ENCODE results near the gene C17orf58. TPM values are rescaled to one million over a fixed set of nuclear protein-coding genes. Genes with fewer than 3 reads are reported as not detected.
"Not testable (repeated sequence)": the region's sequence is repeated elsewhere in the genome, so short reads cannot be mapped to it uniquely, and the experiment has no call there.

Gene C17orf58
- total and polyA plus RNA-seq, 2 of the 4 experiments (the other 2 are of a cell fraction), result 7.2 to 10.2 TPM

GRCh38 chr17:67960276-67960675, 36.0 kb downstream of the C17orf58 start:
- no CpG with 5 or more reads among the region's 3 CpGs for WGBS, 2 experiments (ENCODE audit: extremely low coverage in 2 of 2, insufficient read length in 1 of 2)

More at GRCh38 chr17:67960276-67960675, 36.0 kb downstream of the C17orf58 start:
- H2AK9ac ChIP-seq (replicated peaks; ENCODE audit: low read depth, low read length, poor library complexity); BruUV-seq (replicated peaks); H3K4me1 ChIP-seq (ENCODE audit: control insufficient read depth, insufficient read depth, low read length); H2BK15ac ChIP-seq (ENCODE audit: low read depth, low read length); dilution Hi-C loops (cut with HindIII; ENCODE audit: low sequenced_read_pairs, unreplicated experiment); POLR2A ChIA-PET (ENCODE audit: unreplicated experiment); H3K4me3 ChIP-seq (ENCODE audit: insufficient read depth, low read depth, low read length); H3K27me3 ChIP-seq (ENCODE audit: control insufficient read depth, insufficient read depth, low read length); H4K91ac ChIP-seq (ENCODE audit: insufficient read depth, low read depth, low read length); H3K79me1 ChIP-seq (ENCODE audit: low read depth in 1 of 2, low read length in 2 of 2); H2BK5ac ChIP-seq (ENCODE audit: low read depth, low read length, poor library complexity, severe bottlenecking); H3K9me1 ChIP-seq (ENCODE audit: insufficient read depth, low read length); H2BK120ac ChIP-seq (ENCODE audit: low read depth, low read length); H3K9me3 ChIP-seq (ENCODE audit: control insufficient read depth, insufficient read depth, low read length); H2AFZ ChIP-seq (replicated peaks; ENCODE audit: low read length, poor library complexity); DNase-seq; H4K5ac ChIP-seq (ENCODE audit: low read depth, low read length); H2BK20ac ChIP-seq (ENCODE audit: low read depth, low read length); H3K4me2 ChIP-seq (ENCODE audit: low read depth, low read length); H3K27ac ChIP-seq (ENCODE audit: insufficient read depth, low read length); H3K9ac ChIP-seq (ENCODE audit: low read depth, low read length); H2AK5ac ChIP-seq (ENCODE audit: low read depth, low read length); H4K20me1 ChIP-seq (ENCODE audit: insufficient read depth, low read length); H4K8ac ChIP-seq (ENCODE audit: low read depth in 2 of 2, low read length in 2 of 2); H3K56ac ChIP-seq (ENCODE audit: extremely low read depth, insufficient read depth, low read length); H3K4ac ChIP-seq (ENCODE audit: low read depth, low read length); H3K23ac ChIP-seq (ENCODE audit: low read depth, low read length); H3K18ac ChIP-seq (ENCODE audit: low read depth, low read length); H3K14ac ChIP-seq (replicated peaks; ENCODE audit: low read depth, low read length): not testable (repeated sequence)
- H3K36me3 ChIP-seq (ENCODE audit: control insufficient read depth, insufficient read depth, low read length), result peaks cover 19% of the 10 kb centered on the region
- CTCF ChIA-PET, result interaction anchor here (0.9 kb wide), 1 partner anchor 160 kb away, joined by 3 read pairs; no protein-coding TSS in a partner anchor
- intact Hi-C loops (cut with micrococcal nuclease) (loop anchor here (5.0 to 10.0 kb wide), 2 partner anchors 242 to 505 kb away; no protein-coding TSS in a partner anchor), in situ Hi-C loops (cut with MboI; ENCODE audit: low sequenced_read_pairs) (loop anchor here (25.0 kb wide), 1 partner anchor 502 kb away; the partner anchor contains the start of gene WIPI1)
- ATAC-seq (ENCODE audit: low read depth), result peak; percentile 10; the same call in 1 of the 2 replicates

All from IMR-90 (cell line).